Stimulated activated naive CD4-positive, alpha-beta T cell treated with Interleukin-2 at 50 U/mL for 16 hours (primary cell): ENCODE measurements around the gene PRCD.
"Not testable (repeated sequence)": the region's sequence is repeated elsewhere in the genome, so short reads cannot be mapped to it uniquely, and the experiment has no call there.

Experiments
- DNase-seq: peaks from one replicate; lab custom pipeline; 2025; lab: John Stamatoyannopoulos, UW

Gene PRCD

GRCh38 chr17:76504117-76504516, 35.7 kb upstream of the PRCD start:
- DNase-seq, result no peak

- DNase-seq, result peak; percentile 82
Measured at GRCh38 chr17:76506408-76507345, 33.2 kb upstream of the PRCD start.

DNA sequence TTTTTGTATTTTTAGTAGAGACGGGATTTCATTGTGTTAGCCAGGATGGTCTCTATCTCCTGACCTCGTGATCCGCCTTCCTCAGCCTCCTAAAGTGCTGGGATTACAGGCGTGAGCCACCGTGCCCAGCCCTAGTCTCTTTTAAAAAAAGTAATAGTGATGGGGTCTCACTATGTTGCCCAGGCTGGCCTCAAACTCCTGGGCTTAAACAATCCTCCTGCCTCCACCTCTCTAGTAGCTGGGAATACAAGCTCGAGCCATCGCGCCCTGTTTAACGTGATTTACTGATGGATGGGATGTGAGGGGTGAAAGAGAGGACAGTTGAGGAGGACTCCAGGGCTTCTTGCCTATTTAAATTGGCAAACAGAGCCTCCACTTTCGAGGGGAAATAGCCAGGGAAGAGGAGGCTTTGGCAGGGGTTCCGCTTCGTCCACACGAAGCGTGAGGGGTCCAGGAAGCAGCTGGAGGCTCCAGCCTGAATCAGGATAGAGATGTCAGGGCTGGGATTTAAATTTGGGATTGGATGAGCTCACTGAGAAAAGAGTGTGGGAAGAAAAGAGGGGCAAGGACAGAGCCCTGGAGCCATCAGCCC, 31.3 kb upstream of the PRCD start:
- not testable (repeated sequence) for DNase-seq

DNA sequence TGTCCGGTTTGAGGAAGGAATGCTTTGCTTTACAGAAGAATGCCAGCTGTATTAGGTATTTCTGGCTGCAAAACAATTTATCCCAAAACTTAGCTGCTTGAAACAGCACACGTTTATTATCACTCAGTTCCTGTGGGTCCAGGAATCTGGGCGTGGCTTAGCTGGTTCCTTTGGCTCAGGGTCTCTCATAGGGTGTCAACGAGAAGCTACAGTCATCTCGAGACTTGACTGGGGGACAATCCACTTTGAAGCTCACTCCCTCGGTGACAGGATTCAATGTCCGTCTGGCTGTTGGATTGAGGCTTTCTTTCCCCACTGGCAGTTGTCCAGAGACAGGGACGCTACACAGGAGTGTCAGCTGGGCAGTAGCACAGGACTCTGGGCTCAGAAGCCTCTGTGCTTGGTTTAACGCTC, 29.0 kb upstream of the PRCD start:
- DNase-seq, result no peak

- DNase-seq, result no peak
Measured at GRCh38 chr17:76511668-76512365, 28.0 kb upstream of the PRCD start.

- no peak for DNase-seq
Measured at GRCh38 chr17:76512366-76513305, 27.2 kb upstream of the PRCD start.

DNA sequence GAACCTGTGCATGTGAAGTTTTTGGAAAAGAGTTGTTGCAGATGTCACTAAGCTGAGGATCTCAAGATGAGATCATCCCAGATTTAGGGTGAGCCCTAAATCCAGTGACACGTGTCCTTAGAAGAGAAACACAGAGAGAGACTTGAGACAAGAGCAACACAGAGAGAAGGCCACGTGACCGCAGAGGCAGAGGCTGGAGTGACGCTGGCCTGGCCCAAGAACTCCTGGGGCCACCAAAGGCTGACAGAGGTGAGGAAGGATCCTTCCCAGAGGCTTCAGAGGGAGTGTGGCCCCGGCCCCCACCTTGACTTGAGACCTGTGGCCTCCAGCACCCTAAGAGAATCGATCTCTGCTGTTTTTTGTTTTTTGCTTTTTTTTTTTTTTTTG, 26.5 kb upstream of the PRCD start:
- no peak for DNase-seq

DNA sequence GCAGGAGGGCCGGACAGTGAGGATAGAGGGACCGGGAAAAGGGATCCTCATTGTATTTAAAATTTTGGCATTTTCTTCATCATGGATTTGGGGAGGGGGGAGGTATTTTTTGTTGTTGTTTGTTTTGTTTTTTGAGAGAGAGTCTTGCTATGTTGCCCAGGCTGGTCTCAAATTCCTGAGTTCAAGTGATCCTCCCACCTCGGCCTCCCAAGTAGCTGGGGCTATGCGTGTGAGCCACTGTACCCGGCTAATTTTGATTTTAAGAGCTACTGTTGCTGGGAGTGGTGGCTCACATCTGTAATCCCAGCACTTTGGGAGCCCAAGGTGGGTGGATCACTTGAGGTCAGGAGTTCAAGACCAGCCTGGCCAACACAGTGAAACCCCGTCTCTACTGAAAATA, 25.5 kb upstream of the PRCD start:
- not testable (repeated sequence) for DNase-seq

DNA sequence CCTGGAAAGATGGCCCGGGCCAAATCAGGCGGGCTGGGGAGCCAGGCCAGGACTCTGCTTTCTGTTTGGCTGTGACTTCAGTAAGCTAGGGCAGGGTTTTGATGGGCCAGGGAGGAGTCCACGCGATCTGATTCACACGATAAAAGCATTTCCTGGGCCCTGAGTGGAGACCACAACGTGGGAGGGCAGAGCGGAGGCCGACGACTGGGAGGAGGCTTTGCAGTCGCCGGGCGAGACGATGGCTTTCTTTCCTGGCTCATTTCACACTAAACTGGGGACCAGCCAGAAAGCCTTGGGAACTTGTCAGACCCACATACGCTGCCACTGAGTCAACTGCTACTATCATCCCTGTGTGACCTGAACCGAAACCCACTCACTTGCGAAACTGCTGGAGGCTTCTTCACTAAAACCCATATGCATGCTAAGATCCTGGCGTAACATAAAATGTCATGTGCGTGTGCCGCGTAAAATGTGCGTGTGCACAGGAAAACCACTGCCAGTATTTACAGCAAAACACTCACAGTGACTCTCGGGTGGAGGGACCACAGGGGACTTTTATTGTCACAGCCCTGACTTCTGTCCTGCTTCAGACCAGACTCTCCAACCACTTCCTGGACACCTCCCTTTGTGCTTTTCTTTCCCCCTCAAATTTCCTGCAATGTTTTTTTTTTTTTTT, 24.4 kb upstream of the PRCD start:
- DNase-seq, result peak; percentile 88

DNA sequence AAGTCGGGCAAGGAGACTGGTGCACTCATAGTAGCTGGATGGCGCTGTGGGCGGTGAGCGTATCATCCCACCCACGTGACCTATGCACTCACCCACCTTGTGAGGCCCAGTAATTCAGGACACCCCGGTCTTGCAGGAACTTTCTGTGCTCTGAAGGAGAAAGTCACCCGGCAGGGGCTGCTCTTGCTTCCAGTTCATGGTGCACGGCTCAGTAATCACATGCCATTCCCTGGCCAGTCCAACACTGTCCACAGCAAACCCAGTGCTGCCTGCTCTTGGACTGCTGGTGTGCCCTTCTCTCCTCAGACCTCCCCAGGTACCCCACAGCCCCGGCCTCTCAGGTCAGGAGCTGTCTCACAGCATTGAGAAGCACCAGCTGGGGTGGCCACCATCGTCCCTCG, 22.2 kb upstream of the PRCD start:
- no peak for DNase-seq

DNA sequence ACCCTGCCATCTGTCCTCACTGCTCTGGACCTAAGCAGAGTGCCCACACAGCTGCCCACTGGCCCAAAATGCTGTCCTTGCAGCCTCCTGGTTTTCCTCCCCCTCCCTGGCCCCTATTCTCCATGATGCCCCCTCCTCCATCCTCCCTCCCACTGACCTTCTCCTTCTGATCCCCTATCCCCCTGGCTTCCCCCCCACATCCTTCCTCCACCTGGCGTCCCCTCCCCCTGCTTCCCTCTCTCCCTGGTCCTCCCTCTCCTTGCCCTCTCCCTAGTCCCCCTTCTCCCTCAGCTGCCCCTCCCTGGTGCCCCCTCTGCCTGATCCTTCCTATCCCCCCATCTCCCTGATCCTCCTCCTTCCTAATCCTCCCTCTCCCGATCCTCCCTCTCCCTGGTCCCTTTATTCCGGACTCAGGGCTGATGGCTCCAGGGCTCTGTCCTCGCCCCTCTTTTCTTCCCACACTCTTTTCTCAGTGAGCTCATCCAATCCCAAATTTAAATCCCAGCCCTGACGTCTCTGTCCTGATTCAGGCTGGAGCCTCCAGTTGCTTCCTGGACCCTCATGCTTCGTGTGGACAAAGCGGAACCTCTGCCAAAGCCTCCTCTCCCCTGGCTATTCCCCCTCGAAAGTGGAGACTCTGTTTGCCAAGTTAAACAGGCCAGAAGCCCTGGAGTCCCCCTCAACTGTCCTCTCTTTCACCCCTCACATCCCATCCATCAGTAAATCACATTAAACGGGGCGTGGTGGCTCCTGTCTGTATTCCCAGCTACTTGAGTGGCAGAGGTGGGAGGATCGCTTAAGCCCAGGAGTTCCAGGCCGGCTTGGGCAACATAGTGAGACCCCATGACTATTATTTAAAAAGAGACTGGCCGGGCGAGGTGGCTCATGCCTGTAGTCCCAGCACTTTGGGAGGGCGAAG, 20.5 kb upstream of the PRCD start:
- DNase-seq, result no peak

- DNase-seq, result no peak
Measured at GRCh38 chr17:76521262-76521661, 18.6 kb upstream of the PRCD start.

- not testable (repeated sequence) for DNase-seq
Measured at GRCh38 chr17:76521683-76522082, 18.2 kb upstream of the PRCD start.

DNA sequence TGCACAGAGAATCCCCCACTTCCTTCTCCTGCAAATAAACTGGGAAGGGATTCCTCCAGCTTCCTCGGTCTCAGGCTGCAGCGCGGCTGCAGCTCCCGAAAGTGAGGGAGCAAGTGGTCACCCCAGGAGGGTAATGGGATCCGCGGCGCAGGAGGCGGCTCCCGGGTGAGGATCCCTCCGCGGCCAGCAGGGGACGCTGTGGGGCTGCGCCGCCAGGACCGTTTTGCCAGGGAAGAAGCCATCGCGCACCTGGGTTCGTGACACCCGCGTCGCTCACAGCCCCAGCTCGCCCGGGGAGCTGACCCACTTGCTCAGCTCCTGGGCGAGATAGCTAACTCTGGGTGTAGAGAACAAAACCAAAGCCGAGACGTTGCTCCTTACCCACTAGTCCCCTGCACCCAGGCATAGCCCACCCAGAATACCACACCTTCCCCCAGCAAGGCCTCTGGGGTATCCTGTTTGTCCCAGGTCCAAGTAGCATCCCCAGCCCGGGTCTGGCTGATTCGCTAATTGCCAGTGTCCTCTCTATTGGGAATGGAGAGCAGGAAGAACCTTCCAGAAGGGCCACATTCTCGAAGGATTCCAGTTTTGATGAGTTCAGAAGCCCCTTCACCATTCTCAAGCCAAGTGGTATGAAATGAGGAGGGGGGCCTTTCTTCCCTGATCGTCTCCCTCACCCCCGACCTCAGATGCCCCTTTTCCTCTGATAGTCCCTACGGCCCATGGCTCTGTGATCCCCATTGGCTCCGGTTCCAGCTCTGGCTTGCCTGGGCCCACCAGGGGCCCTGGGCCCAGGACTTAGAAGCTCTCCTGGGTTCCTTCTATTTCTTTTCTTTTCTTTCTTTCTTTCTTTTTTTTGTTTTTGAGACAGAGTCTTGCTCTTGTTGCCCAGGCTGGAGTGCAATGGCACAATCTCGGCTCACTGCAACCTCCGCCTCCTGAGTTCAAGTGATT, 16.5 kb upstream of the PRCD start:
- peak; percentile 73 for DNase-seq

DNA sequence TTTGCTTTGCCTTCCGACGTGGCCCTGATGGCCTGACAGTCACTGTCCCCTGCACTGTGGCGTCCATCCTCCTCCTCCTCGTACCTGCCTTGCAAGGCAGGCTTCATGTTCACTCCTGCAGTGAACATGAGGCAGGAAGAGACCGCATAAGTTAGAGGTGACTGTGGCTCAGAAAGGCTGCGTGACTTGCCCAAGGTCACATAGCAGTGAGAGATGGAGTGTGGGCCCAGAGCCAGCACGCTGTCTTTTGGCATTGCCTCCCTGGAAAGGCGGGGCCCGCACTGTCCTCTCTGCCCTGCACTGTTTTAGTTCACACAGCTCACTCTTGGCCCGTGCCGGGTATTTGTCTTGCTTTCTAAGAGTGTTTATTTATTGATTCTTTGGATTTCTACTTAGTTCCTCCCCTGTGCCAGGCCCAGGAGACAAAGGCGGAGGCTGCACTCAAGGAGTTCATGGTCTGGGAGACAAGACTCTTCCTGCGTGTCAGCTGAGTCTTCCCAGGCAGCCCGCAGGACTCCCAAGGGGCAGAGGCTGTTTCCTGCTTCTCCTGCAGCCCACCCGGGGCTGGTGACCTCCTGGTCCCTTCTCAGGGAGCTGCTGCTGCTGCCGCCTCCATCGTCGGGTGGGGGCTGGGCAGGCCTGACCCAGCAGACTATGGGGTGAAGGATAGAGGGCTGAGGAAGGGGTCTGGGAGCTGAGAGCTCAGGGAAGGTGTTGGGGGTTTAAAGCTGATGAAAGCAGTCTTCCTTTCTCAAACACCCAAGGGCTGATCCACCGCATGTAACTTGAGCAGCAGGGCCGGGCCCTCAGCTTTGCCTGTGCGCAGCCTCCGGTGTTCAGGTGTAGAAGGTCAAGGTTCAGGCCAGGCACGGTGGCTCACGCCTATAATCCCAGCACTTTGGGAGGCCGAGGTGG, 15.0 kb upstream of the PRCD start:
- DNase-seq, result no peak

- DNase-seq, result not testable (repeated sequence)
Measured at GRCh38 chr17:76525513-76525833, 14.4 kb upstream of the PRCD start.

- DNase-seq, result not testable (repeated sequence)
Measured at GRCh38 chr17:76527016-76527415, 12.8 kb upstream of the PRCD start.
